Measurements from ENCODE around the gene FHOD3. TPM values are rescaled to one million over a fixed set of nuclear protein-coding genes. Genes with fewer than 3 reads are reported as not detected.

The FHOD3 gene
- total and polyA plus RNA-seq, 2 of the 4 experiments (the other 2 are of a cell fraction): 14.6 to 16.0 TPM

DNA sequence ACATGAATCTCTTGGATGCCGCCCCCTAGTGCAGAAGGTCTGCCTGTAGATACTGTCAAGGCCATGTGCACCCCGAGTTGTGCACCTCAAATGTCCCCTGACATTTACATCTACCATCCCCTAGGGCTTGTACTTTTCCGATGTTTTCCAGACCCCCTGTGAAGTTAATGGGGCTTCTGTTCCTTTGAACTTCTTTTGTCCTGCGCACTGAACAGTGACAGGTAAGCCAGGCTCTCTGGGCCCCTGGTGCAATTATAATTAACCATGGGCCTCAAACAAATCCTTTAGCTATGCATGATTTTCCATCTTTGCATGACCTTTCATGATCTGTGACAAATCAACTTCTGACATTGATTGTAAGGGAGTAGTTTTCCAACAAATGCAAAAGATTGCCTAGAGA is 158.4 kb downstream of the FHOD3 start:
- Histone ChIP-seq H4K20me1 (ENCODE audit: insufficient read depth, low read length) (no peaks in the 10 kb centered on the region), H2AFZ (replicated peaks; ENCODE audit: low read length, poor library complexity) (no peak overlapping the region), H3K9ac (ENCODE audit: low read depth, low read length) (no peak overlapping the region), H2AK5ac (ENCODE audit: low read depth, low read length) (no peak overlapping the region), H3K18ac (ENCODE audit: low read depth, low read length) (no peak overlapping the region), H3K4me2 (ENCODE audit: low read depth, low read length) (no peak overlapping the region), H3K56ac (ENCODE audit: extremely low read depth, insufficient read depth, low read length) (no peak overlapping the region), H3K4ac (ENCODE audit: low read depth, low read length) (no peak overlapping the region), H4K5ac (ENCODE audit: low read depth, low read length) (no peak overlapping the region), H2BK120ac (ENCODE audit: low read depth, low read length) (no peak overlapping the region), H3K27ac (ENCODE audit: insufficient read depth, low read length) (no peak overlapping the region), H2BK20ac (ENCODE audit: low read depth, low read length) (no peak overlapping the region), H3K4me3 (ENCODE audit: insufficient read depth, low read depth, low read length) (no peak overlapping the region), H3K9me1 (ENCODE audit: insufficient read depth, low read length) (peaks cover 13% of the 10 kb centered on the region; the same call in 1 of the 2 replicates), H3K23ac (ENCODE audit: low read depth, low read length) (no peak overlapping the region), H3K4me1 (ENCODE audit: control insufficient read depth, insufficient read depth, low read length) (peaks cover 5% of the 10 kb centered on the region), H3K14ac (replicated peaks; ENCODE audit: low read depth, low read length) (no peak overlapping the region), H2BK15ac (ENCODE audit: low read depth, low read length) (no peak overlapping the region), H4K8ac (ENCODE audit: low read depth in 2 of 2, low read length in 2 of 2) (no peak overlapping the region), H3K9me3 (ENCODE audit: control insufficient read depth, insufficient read depth, low read length) (no peaks in the 10 kb centered on the region), H3K36me3 (ENCODE audit: control insufficient read depth, insufficient read depth, low read length) (no peaks in the 10 kb centered on the region), H2BK5ac (ENCODE audit: low read depth, low read length, poor library complexity, severe bottlenecking) (no peak overlapping the region), H3K27me3 (ENCODE audit: control insufficient read depth, insufficient read depth, low read length) (no peaks in the 10 kb centered on the region; the same call in none of the 2 replicates), H4K91ac (ENCODE audit: insufficient read depth, low read depth, low read length) (no peak overlapping the region), H3K79me1 (ENCODE audit: low read depth in 1 of 2, low read length in 2 of 2) (peaks cover 5 to 10% of the 10 kb centered on the region in 2 experiments; a peak in 1 of 4 replicates), H2AK9ac (replicated peaks; ENCODE audit: low read depth, low read length, poor library complexity) (no peak overlapping the region)
- CTCF ChIA-PET: interaction anchor here (0.6 to 0.7 kb wide), 2 partner anchors 20 to 268 kb away, joined by 3 read pairs; no protein-coding TSS in a partner anchor
- in situ Hi-C loops (cut with MboI; ENCODE audit: low sequenced_read_pairs): no loop called here
- TF ChIP-seq CEBPB (IDR thresholded peaks at IDR 0.05; ENCODE audit: low read depth, low read length): no peak
- no peak for TF ChIP-seq RCOR1 (IDR thresholded peaks at IDR 0.05; ENCODE audit: insufficient replicate concordance, low read length)
- TF ChIP-seq, protein P1, sequence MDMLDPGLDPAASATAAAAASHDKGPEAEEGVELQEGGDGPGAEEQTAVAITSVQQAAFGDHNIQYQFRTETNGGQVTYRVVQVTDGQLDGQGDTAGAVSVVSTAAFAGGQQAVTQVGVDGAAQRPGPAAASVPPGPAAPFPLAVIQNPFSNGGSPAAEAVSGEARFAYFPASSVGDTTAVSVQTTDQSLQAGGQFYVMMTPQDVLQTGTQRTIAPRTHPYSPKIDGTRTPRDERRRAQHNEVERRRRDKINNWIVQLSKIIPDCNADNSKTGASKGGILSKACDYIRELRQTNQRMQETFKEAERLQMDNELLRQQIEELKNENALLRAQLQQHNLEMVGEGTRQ (IDR thresholded peaks at IDR 0.05; ENCODE audit: low read depth, low read length): no peak
- no peak for TF ChIP-seq RFX5 (IDR thresholded peaks at IDR 0.05; ENCODE audit: low read depth, low read length)
- TF ChIP-seq BHLHE40 (IDR thresholded peaks at IDR 0.05; ENCODE audit: low read depth, low read length): no peak
- TF ChIP-seq MAZ (IDR thresholded peaks at IDR 0.05; ENCODE audit: borderline replicate concordance, low read depth, low read length): no peak
- TF ChIP-seq MAFK (IDR thresholded peaks at IDR 0.05; ENCODE audit: low read depth, low read length): no peak
- no peak for TF ChIP-seq NFE2L2 (IDR thresholded peaks at IDR 0.05; ENCODE audit: low read depth, low read length)
- no peak for TF ChIP-seq MXI1 (IDR thresholded peaks at IDR 0.05; ENCODE audit: borderline replicate concordance, low read depth, low read length)
- TF ChIP-seq CHD1 (IDR thresholded peaks at IDR 0.05; ENCODE audit: low read depth, low read length): no peak
- TF ChIP-seq, protein P2, sequence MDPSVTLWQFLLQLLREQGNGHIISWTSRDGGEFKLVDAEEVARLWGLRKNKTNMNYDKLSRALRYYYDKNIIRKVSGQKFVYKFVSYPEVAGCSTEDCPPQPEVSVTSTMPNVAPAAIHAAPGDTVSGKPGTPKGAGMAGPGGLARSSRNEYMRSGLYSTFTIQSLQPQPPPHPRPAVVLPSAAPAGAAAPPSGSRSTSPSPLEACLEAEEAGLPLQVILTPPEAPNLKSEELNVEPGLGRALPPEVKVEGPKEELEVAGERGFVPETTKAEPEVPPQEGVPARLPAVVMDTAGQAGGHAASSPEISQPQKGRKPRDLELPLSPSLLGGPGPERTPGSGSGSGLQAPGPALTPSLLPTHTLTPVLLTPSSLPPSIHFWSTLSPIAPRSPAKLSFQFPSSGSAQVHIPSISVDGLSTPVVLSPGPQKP (IDR thresholded peaks at IDR 0.05; ENCODE audit: borderline replicate concordance, low read depth, low read length): no peak
- no peak for TF ChIP-seq SMC3 (IDR thresholded peaks at IDR 0.05; ENCODE audit: low read depth, low read length)
- no peak for TF ChIP-seq RAD21 (IDR thresholded peaks at IDR 0.05; ENCODE audit: low read length)
- no peak for TF ChIP-seq FOS (IDR thresholded peaks at IDR 0.05; ENCODE audit: low read depth, low read length)
- no peak for TF ChIP-seq POLR2A (IDR thresholded peaks at IDR 0.05; ENCODE audit: low read depth, low read length)
- TF ChIP-seq, protein P3, sequence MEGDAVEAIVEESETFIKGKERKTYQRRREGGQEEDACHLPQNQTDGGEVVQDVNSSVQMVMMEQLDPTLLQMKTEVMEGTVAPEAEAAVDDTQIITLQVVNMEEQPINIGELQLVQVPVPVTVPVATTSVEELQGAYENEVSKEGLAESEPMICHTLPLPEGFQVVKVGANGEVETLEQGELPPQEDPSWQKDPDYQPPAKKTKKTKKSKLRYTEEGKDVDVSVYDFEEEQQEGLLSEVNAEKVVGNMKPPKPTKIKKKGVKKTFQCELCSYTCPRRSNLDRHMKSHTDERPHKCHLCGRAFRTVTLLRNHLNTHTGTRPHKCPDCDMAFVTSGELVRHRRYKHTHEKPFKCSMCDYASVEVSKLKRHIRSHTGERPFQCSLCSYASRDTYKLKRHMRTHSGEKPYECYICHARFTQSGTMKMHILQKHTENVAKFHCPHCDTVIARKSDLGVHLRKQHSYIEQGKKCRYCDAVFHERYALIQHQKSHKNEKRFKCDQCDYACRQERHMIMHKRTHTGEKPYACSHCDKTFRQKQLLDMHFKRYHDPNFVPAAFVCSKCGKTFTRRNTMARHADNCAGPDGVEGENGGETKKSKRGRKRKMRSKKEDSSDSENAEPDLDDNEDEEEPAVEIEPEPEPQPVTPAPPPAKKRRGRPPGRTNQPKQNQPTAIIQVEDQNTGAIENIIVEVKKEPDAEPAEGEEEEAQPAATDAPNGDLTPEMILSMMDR (conservative IDR thresholded peaks at IDR 0.05; ENCODE audit: low read depth, low read length): no peak
- DNase-seq (no peak), ATAC-seq (ENCODE audit: low read depth) (no peak)
- no TSS peak for BruUV-seq (replicated peaks)
- POLR2A ChIA-PET (ENCODE audit: unreplicated experiment): no interaction called here
- no CpG with 5 or more reads among the region's 4 CpGs for WGBS, 2 experiments (ENCODE audit: extremely low coverage in 2 of 2, insufficient read length in 1 of 2)
- intact Hi-C loops (cut with micrococcal nuclease): no loop called here
- dilution Hi-C loops (cut with HindIII; ENCODE audit: low sequenced_read_pairs, unreplicated experiment): no loop called here

Data from IMR-90 (cell line).